Lung (tissue), 12 donors: Measurements from ENCODE around the gene KIDINS220. TPM values are rescaled to one million over a fixed set of nuclear protein-coding genes. Genes with fewer than 3 reads are reported as not detected.

ENCODE experiments used
- ATAC-seq: fragments of 200-7000 bp; cut with Tn5 transposase; one replicate; pipeline ENCODE4 v1.9.1; 2020; ENCODE audit warnings: moderate number of reproducible peaks; ENCODE audit not compliant: insufficient read depth, low FRiP score
- DNase-seq, 3 donors: peaks; one replicate each; pipeline ENCODE4 v3.0.0-alpha.2; 2013 to 2017
- H3K27ac ChIP-seq, 2 donors: one replicate each; pipeline ENCODE4 v1.5.1; 2013; ENCODE audit warnings: mild to moderate bottlenecking in 2 of 2, moderate library complexity in 2 of 2, control low read depth in 1 of 2, inconsistent platforms in 1 of 2, low read depth in 1 of 2, low read length in 1 of 2
- H3K27me3 ChIP-seq, 3 donors: one replicate each; pipeline ENCODE4 v1.5.1; 2013; ENCODE audit warnings: low read length in 2 of 3; ENCODE audit not compliant: control insufficient read depth in 3 of 3, insufficient read depth in 3 of 3
- H3K36me3 ChIP-seq, 4 donors: one replicate each; pipeline ENCODE4 v1.5.1; 2013; ENCODE audit warnings: low read length in 4 of 4, mild to moderate bottlenecking in 1 of 4, moderate library complexity in 1 of 4; ENCODE audit not compliant: control insufficient read depth in 4 of 4, insufficient read depth in 4 of 4
- H3K4me1 ChIP-seq, 5 donors: one replicate each; pipeline ENCODE4 v1.5.1; 2013; ENCODE audit warnings: low read length in 5 of 5, mild to moderate bottlenecking in 2 of 5, moderate library complexity in 1 of 5; ENCODE audit not compliant: control insufficient read depth in 5 of 5, insufficient read depth in 5 of 5
- H3K4me3 ChIP-seq: one replicate; pipeline ENCODE4 v1.5.1; 2013; ENCODE audit warnings: mild to moderate bottlenecking, control low read depth, moderate library complexity
- H3K9ac ChIP-seq, 2 donors: one replicate each; pipeline ENCODE4 v1.5.1; 2013; ENCODE audit warnings: low read length in 2 of 2, control low read depth in 1 of 2; ENCODE audit not compliant: insufficient read depth in 1 of 2
- H3K9me3 ChIP-seq, 4 donors: one replicate each; pipeline ENCODE4 v1.5.1; 2013; ENCODE audit warnings: low read length in 3 of 4, mild to moderate bottlenecking in 1 of 4, moderate library complexity in 1 of 4; ENCODE audit not compliant: control insufficient read depth in 4 of 4, insufficient read depth in 3 of 4
- WGBS, 2 donors: extraction: QIAGEN DNeasy Blood & Tissue Kit; methylation state at CpG; one replicate each; pipeline ENCODE4 v1.1.7; 2013; 5-methylcytosine and 5-hydroxymethylcytosine counted together
- polyA plus RNA-seq, 2 donors: library from polyadenylated mRNA; stranded (reverse); fragments of 200-250 nt; gene quantifications; one replicate each; pipeline ENCODE4 v1.2.1, GENCODE V29; 2013
- total RNA-seq, 2 donors: library from RNA; depleted of rRNA in 1 of 2; stranded (reverse); fragments of >200 nt in 1 of 2; gene quantifications; one replicate each; pipeline ENCODE4 v1.2.1, GENCODE V29; 2014 to 2021
- TF ChIP-seq, protein P1 (sequence below): IDR thresholded peaks from 2 replicates; pipeline ENCODE4 v1.5.1; 2012; ENCODE audit warnings: mild to moderate bottlenecking; ENCODE audit errors: control extremely low read depth, extremely low read depth
- donor health status: control.
- donor health status: control.
- donor health status: Bipolar disorder and iron deficiency.
- donor health status: healthy.
- donor health status: DM: yes; HTN: yes; CAD: no.

The KIDINS220 gene
- total and polyA plus RNA-seq, 4 donors, result 16.2 to 211 (median 36.4) TPM

DNA sequence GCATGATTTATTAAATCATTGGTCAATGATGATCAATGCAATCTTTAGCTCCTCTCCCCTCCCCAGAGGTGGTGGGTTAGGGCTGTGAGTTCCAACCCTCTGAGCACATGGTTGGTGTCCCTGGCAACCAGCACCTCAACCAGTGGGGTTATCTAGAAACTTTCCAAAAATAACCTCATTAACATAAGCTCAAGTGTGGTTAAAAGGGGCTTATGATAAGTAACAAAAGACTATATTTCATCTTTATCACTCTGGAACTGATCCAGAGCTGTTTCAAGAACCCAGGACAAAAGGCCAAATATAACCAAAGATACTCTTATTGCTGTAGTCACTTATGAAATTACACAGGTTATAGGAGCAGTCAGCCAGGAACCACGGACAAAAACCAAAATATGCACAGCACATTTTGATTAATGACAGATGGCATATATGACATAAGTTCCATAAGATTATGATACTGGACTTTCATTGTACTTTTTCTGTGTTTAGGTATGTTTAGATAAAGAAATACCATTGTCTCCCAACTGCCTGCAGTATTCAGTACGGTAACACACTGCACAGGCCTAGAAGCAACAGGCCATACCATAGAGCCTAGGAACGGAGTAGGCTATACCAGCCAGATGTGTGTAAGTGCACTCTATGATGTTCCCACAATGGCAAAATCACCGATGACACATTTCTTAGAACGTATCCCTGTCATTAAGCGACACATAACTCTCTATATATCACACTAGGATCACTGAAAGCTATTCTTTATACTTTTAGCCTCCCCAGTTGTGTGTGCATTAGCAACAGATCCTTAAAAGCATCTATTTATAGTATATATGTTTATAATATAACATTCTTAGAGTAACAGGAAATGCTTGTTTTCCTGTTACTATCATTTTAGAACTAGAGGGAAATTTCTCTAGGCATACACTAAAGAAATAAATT lies 31.9 kb downstream of the KIDINS220 start:
- Histone ChIP-seq H3K36me3 (peaks cover 13 to 49% (median 35%) of the 10 kb centered on the region in 4 donors), H3K4me3 (no peak overlapping the region), H3K9ac (no peak overlapping the region), H3K27me3 (no peaks in the 10 kb centered on the region), H3K27ac (peak overlapping the region in 1 of 2 donors; percentile 82), H3K4me1 (peaks cover 0 to 14% (median 7%) of the 10 kb centered on the region in 5 donors), H3K9me3 (peaks cover 0 to 1% (median under 1%) of the 10 kb centered on the region in 4 donors)
- ATAC-seq, result no peak
- 59 to 68% methylated on average over 6 of the region's 6 CpGs for WGBS, 2 donors
- DNase-seq, result peak in 2 of 3 donors; percentile 42 to 57
- TF ChIP-seq, protein P1, sequence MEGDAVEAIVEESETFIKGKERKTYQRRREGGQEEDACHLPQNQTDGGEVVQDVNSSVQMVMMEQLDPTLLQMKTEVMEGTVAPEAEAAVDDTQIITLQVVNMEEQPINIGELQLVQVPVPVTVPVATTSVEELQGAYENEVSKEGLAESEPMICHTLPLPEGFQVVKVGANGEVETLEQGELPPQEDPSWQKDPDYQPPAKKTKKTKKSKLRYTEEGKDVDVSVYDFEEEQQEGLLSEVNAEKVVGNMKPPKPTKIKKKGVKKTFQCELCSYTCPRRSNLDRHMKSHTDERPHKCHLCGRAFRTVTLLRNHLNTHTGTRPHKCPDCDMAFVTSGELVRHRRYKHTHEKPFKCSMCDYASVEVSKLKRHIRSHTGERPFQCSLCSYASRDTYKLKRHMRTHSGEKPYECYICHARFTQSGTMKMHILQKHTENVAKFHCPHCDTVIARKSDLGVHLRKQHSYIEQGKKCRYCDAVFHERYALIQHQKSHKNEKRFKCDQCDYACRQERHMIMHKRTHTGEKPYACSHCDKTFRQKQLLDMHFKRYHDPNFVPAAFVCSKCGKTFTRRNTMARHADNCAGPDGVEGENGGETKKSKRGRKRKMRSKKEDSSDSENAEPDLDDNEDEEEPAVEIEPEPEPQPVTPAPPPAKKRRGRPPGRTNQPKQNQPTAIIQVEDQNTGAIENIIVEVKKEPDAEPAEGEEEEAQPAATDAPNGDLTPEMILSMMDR, result no peak

GRCh38 chr2:8803658-8804379 lies 33.6 kb downstream of the KIDINS220 start:
- TF ChIP-seq, protein P1, result no peak
- Histone ChIP-seq H3K4me1 (peaks cover 0 to 14% (median 7%) of the 10 kb centered on the region in 5 donors), H3K9ac (no peak overlapping the region), H3K27me3 (no peaks in the 10 kb centered on the region), H3K36me3 (peaks cover 3 to 49% (median 33%) of the 10 kb centered on the region in 4 donors), H3K4me3 (no peak overlapping the region), H3K27ac (peak overlapping the region; percentile 13 to 22), H3K9me3 (peaks cover 0 to 1% (median under 1%) of the 10 kb centered on the region in 4 donors)
- ATAC-seq (peak; percentile 70), DNase-seq (peak in 1 of 3 donors; percentile 18)
- WGBS, 2 donors, result 61 to 73% methylated on average over 3 of the region's 3 CpGs

GRCh38 chr2:8802741-8803140 lies 34.7 kb downstream of the KIDINS220 start:
- 83 to 92% methylated on average over 3 of the region's 3 CpGs for WGBS, 2 donors
- H3K4me1 ChIP-seq, result peaks cover 0 to 14% (median 7%) of the 10 kb centered on the region in 5 donors
- H3K27me3 ChIP-seq, result no peaks in the 10 kb centered on the region
- DNase-seq (no peak), ATAC-seq (no peak)
- H3K4me3 ChIP-seq, result no peak overlapping the region
- H3K9me3 ChIP-seq, result peaks cover 0 to 1% (median under 1%) of the 10 kb centered on the region in 4 donors
- H3K27ac ChIP-seq, result peak overlapping the region in 1 of 2 donors; percentile 5
- no peak overlapping the region for H3K9ac ChIP-seq
- H3K36me3 ChIP-seq, result peaks cover 4 to 59% (median 37%) of the 10 kb centered on the region in 4 donors
- TF ChIP-seq, protein P1, result no peak
